HG03196 (cell line): ENCODE results near the gene GMEB2.
"Not testable (repeated sequence)": the region's sequence is repeated elsewhere in the genome, so short reads cannot be mapped to it uniquely, and the experiment has no call there.

ENCODE experiments used
- ATAC-seq: cut with Tn5 transposase; IDR thresholded peaks from one replicate; pipeline ENCODE4 v1.9.1; 2021; ENCODE audit not compliant: unreplicated experiment

The GMEB2 gene

DNA sequence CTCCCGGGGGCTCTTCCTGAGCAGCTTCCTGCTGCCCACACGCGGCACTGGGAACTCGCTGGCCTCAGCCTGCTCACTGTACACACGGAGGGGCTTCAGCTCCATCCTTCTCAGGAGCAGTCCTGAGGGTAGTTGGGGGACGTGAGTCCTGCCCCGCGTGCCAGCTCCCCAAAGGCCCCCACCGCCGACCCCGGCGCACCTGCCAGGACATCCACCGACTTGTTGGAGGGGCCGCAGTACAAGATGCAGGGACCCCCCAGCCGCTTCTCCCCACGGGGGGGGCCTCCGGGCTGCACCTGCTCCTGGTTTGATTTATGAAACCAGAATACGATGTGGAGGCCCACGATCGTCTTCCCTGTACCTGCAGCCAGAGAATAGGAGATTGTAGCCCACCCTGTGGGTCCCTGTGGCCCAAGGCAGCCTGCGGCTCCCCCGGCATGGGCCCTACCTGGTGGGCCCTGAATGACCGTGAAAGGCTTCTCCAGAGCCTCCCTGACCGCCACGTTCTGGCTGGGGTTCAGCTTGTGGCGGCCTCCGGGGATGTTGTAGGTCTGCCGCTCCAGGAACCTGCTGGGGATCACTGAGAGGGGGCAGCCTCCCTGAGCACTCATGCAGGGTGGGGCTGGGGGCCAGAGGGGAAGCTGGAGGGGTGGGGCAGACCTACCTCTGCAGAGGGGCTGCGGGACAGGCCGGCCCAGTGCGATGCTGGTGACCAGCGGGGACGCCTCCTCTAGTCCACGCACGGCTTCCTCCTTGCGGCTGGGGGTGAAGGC lies 65.1 kb downstream of the GMEB2 start:
- ATAC-seq, result no peak

- ATAC-seq, result no peak
These were observed 65.9 kb downstream of the GMEB2 start for GRCh38 chr20:63560856-63561609.

DNA sequence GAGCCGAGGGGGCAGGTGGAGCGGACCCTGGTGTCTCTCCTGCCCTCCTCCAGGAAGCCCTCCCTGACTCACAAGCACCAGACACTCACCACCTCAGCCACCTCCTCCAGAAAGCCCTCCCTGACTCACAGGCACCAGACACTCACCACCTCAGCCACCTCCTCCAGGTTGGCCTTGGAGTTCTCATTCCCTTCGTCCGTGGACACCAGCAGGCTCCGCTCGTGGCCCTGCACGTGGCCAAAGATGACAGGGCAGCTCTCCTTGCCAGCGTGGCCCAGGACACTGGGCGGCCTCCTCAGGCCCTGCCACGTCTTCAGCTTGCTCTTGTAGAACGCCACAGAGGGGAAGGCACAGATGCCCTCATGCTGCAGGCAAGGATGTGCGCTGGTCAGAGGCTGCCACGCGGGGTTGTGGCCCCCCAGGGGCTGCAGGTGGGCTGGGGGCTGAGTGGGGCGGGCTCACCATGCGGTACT lies 66.5 kb downstream of the GMEB2 start:
- ATAC-seq, result no peak

GRCh38 chr20:63559485-63560332 lies 67.2 kb downstream of the GMEB2 start:
- not testable (repeated sequence) for ATAC-seq

GRCh38 chr20:63558804-63559484 lies 68.0 kb downstream of the GMEB2 start:
- no peak for ATAC-seq

GRCh38 chr20:63557481-63557891 lies 69.4 kb downstream of the GMEB2 start:
- ATAC-seq, result no peak

- no peak for ATAC-seq
These were observed 69.9 kb downstream of the GMEB2 start for GRCh38 chr20:63556873-63557478.

GRCh38 chr20:63555661-63556381 lies 71.1 kb downstream of the GMEB2 start:
- ATAC-seq, result no peak

- no peak for ATAC-seq
These were observed 72.3 kb downstream of the GMEB2 start for GRCh38 chr20:63554361-63555278.

DNA sequence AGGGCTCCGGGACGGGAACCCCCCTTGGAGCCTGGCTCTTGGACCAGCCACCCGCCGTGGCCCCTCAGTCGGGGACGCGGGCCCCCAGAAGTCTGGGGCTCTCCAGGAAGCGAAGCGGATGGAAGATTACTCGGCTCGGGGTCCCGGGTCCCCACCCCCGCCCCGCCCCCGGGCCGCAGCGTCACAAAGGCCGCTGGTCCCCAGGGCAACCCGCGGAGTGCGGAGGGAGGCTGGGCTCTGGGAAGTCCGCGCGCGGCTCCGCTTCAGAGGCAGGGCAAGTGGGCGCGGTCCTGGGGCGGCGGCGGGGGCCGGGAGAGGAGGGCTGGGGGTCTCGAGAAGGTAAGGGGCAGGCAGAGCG lies 73.0 kb downstream of the GMEB2 start, which contains the start of gene FNDC11:
TSS of gene FNDC11 (plus strand) at position 227 of the 358 bp plus-strand sequence. CDS start 1,505 bp downstream, outside the sequence.
- ATAC-seq, result peak; percentile 22

DNA sequence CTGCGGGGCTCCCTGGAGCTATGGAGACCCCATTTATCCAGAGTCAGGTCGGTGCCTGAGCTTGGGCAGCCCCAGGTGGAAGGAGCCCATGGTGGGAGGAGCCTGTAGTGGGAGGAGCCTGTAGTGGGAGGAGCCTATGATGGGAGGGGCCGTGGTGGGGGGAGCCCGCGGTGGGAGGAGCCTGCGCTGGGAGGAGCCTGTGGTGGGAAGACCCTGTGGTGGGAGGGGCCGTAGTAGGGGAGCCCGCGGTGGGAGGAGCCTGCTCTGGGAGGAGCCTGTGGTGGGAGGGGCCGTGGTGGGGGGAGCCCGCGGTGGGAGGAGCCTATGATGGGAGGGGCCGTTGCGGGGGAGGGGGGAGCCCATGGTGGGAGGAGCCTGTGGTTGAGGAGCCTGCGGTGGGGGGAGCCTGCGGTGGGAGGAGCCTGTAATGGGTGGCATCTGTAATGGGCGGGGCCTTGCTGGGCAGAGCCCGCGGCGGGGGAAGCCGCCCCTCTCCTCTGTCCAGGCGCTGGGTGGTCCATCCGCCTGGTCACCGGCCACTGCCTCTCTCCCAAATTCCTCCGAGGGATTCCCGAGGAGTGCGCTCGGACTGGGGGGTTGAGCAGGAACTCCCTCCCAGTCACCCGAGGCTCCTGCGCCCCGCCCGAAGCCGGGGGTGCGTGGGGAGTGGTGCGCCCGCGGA lies 73.5 kb downstream of the GMEB2 start:
- peak; percentile 38 for ATAC-seq

DNA sequence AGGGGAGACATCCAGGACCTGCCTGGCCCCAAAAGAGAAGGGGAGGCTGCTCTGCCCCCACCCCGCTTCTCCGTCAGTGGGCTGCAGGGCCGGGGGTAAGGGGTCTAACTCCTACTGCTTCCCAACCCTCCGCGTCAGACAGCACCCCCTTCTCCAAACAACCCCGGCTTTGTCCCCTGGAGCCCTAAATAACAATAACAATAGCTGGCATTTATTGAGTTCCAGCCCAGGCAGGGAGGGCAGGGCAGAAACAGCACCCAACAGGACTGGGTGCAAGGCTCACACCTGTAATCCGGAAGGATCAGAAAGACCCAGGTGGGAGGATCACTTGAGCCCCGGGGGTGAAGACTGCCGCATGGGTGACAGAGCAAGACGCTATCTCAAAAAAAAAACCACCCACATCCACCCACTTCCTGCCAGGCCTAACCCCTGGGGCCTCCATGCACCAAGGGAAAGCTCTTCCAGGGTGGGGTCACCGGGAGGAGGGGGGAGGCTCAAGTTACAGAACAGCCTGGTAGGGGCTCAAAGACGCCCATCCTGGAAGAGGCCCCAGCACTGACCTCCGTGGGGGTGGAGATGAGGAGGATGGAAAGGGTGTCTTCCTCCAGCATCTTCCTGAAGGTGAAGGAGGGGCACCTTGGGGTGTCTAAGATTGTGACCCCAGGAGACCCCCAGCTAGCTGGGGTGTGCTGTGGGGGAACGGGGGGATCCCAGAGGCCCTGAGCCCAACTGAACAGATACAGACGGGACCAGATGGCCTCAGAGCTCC lies 74.2 kb downstream of the GMEB2 start:
- ATAC-seq, result peak; percentile 33

DNA sequence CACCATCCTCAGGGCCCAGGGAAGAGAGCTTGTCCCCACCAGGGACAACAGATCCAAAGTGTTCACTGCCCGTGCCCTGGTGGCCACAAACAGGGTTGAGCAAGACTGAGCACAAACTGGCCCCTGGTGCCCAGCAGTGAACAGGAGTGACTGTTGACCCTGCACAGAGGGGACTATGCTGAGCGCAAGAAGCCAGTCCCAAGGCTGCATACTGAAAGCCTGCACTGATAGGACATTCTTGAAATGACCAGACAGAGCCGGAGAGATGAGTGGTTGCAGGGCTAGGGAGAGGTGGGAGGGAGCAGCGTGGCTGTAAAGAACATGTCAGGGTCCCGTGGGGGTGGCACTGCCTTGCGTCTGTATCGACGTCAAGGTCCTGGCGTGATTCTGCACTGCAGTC lies 75.8 kb downstream of the GMEB2 start:
- no peak for ATAC-seq

GRCh38 chr20:63549679-63550282 lies 77.1 kb downstream of the GMEB2 start:
- no peak for ATAC-seq

DNA sequence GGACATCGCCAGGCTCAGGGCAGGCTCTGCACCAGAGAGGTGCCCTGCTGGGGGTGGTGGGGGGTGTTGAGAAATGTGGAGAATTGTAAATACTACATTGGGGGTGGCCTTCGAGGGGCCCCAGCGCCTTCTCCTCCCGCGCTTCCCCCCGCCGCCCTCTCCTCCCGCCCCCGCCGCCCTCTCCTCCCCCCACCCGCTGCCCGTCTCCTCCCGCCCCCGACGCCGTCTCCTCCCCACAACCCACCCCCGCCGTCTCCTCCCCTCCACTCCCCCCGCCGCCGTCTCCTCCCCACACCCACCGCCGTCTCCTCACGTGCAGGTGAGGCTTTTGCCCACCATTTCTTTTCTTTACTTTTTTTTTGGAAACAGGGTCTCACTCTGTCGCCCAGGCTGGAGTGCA lies 77.9 kb downstream of the GMEB2 start:
- no peak for ATAC-seq

GRCh38 chr20:63548542-63548941 lies 78.4 kb downstream of the GMEB2 start:
- ATAC-seq, result no peak
